HG03159 (cell line): Measurements from ENCODE around the gene CALML3.

Experiments
- ATAC-seq: cut with Tn5 transposase; IDR thresholded peaks from one replicate; pipeline ENCODE4 v1.9.1; 2021; ENCODE audit warnings: mild to moderate bottlenecking, moderate library complexity; ENCODE audit not compliant: unreplicated experiment

Gene CALML3

GRCh38 chr10:5523796-5524574 is 776 bp upstream of the CALML3 start:
- ATAC-seq, result no peak

- no peak for ATAC-seq
These were observed 990 bp downstream of the CALML3 start for GRCh38 chr10:5525561-5526341.

- no peak for ATAC-seq
These were observed 2.0 kb downstream of the CALML3 start for GRCh38 chr10:5526691-5527331.

- no peak for ATAC-seq
These were observed 2.8 kb downstream of the CALML3 start for GRCh38 chr10:5527332-5528200.

GRCh38 chr10:5528989-5529701 is 4.4 kb downstream of the CALML3 start:
- no peak for ATAC-seq

GRCh38 chr10:5529702-5530411 is 5.1 kb downstream of the CALML3 start:
- no peak for ATAC-seq

- no peak for ATAC-seq
These were observed 5.6 kb downstream of the CALML3 start for GRCh38 chr10:5530412-5530806.

- ATAC-seq, result no peak
These were observed 6.2 kb downstream of the CALML3 start for GRCh38 chr10:5530846-5531557.

- ATAC-seq, result no peak
These were observed 7.0 kb downstream of the CALML3 start for GRCh38 chr10:5531558-5532306.

GRCh38 chr10:5532307-5532605 is 7.5 kb downstream of the CALML3 start:
- no peak for ATAC-seq

- ATAC-seq, result no peak
These were observed 7.9 kb downstream of the CALML3 start for GRCh38 chr10:5532618-5533097.

- no peak for ATAC-seq
These were observed 8.5 kb downstream of the CALML3 start for GRCh38 chr10:5533098-5533731.

GRCh38 chr10:5534051-5534821 is 9.5 kb downstream of the CALML3 start:
- no peak for ATAC-seq

- no peak for ATAC-seq
These were observed 10.4 kb downstream of the CALML3 start for GRCh38 chr10:5534880-5535856.

GRCh38 chr10:5536486-5537081 is 11.8 kb downstream of the CALML3 start:
- no peak for ATAC-seq
